NCI-H1105 (cell line): ENCODE data around the gene HSPA1A.
"Not testable (repeated sequence)": the region's sequence is repeated elsewhere in the genome, so short reads cannot be mapped to it uniquely, and the experiment has no call there.

Source experiments
- DNase-seq: peaks from one replicate; lab custom pipeline; 2025; lab: John Stamatoyannopoulos, UW

HSPA1A gene

DNA sequence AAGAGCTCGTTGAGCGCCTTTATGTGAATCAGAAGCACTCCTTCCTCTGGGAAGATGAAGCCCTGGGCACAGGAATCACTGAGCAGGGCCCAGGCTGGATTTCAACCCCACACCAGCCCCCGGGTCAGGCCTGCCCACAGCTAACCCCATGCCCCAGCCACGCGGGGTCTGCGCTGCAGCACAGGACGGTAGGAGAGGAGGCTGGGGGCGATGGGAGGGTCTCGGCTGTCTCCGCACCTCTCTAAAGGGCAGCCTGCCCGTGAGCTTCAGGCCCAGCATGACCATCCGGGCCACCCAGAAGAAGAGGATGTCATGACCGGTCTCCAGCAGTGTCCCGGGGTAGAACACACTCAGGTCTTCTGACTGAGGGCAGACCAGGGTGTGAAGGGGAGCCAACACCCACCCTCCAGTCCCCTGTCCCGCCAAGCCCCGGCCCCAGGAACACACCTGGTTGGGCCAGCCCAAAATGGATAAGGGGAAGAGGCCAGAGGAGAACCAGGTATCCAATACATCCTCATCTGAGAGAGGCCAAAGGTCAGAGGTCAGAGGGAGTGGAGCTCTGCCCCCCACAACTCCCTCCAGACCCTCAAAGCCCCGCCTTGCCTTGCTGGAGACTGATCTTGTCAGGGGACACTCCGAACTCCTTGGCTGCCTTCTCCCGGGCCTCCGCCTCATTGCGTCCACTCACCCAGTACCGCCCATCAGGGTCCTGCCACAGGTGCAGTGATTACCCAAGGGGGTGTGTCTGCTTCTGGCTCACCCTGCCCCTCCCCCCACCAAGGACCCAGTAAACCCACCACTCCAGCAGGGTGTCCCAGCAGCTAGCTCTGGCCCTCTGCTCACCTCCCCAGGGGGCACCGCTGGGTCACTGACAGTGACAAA lies 33.9 kb upstream of the HSPA1A start:
- DNase-seq: no peak

GRCh38 chr6:31782126-31782855 lies 33.1 kb upstream of the HSPA1A start:
- no peak for DNase-seq

- no peak for DNase-seq
Observed at GRCh38 chr6:31784098-31784925, 31.0 kb upstream of the HSPA1A start.

DNA sequence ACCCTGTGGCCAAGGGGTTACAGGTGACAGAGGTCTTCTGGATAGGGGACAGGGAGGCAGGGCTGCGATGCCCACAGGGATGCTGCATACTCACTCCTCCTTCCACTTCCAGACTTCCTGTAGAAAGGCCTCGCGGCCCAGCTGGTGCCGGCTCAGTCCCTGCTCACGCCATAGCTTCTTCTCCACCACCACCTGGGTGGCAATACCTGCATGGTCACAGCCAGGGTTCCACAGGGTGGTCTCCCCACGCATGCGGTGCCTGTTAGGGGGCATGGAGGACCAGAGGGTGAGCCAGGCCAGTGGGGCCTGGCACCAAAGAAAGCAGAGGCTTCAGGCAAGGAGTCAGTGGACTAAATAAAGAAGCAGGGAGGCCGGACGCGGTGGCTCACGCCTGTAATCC lies 29.9 kb upstream of the HSPA1A start:
- no peak for DNase-seq

DNA sequence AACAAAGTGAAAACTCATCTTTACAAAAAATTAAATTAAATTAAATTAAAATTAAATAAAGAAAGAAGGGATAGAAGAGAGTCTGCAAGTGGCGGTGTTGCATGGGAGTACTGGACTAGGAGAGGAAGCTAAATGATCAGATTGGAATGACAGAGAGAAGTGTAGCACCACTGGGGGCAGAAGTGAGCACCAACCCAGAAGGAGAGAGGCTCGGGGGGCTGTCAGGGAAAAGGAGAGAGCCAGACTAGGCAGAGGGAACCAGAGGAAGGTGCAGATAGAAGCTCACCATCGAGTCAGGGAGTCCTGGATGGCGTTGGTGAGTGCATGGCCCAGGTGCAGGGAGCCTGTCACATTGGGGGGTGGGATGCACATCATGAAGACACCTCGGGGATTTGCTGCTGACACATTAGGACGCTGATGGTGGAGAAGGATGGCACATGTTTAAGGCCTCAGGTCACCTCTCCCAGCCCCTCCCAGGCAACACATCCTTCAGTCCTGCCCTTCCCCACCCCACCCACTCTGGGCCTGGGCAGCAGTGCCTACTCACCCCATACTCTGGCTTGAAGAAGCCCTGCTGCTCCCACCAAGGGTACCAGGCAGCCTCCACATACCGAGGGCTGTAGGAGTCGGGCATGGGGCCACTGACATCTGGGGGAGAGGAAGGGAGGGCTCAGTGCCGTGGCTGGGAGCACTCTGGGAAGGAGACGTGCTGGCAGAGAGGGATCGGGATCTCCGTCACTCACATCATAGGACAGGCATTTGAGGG lies 23.8 kb upstream of the HSPA1A start:
- DNase-seq: no peak

- DNase-seq: no peak
Observed at GRCh38 chr6:31792090-31792374, 23.3 kb upstream of the HSPA1A start.

DNA sequence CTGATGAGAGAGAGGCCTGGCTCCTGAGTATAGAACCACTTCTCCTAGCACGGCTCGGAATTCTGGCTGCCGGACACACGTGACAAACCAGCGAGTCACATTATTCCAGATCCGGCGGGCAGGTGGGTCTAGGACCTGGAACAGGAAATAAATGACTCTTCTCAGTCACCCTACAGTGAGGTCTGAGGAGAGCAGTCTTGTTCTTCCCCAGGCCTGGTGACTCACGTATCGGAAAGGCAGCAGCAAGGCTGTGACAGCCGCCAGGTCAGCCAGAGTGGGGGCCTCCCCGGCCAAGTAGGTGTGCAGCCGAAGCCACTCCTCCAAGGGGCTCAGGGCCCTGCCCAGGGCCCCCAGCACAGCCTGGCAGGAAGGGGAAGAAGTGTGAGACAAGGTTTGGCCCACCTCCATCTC lies 22.6 kb upstream of the HSPA1A start:
- DNase-seq: no peak

DNA sequence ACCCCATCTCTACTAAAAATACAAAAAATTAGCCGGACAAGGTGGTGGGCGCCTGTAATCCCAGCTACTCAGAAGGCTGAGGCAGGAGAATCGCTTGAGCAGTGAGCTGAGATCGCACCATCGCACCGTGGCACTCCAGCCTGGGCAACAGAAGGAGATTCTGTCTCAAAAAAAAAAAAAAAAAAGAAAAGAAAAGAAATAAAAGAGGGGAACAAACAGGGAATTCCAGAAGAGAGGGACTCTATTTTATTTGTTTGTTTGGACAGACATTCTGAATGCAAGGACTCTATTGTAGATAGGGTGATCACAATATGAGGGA lies 21.5 kb upstream of the HSPA1A start:
- not testable (repeated sequence) for DNase-seq

- no peak for DNase-seq
Observed at GRCh38 chr6:31794294-31794865, 21.0 kb upstream of the HSPA1A start.

DNA sequence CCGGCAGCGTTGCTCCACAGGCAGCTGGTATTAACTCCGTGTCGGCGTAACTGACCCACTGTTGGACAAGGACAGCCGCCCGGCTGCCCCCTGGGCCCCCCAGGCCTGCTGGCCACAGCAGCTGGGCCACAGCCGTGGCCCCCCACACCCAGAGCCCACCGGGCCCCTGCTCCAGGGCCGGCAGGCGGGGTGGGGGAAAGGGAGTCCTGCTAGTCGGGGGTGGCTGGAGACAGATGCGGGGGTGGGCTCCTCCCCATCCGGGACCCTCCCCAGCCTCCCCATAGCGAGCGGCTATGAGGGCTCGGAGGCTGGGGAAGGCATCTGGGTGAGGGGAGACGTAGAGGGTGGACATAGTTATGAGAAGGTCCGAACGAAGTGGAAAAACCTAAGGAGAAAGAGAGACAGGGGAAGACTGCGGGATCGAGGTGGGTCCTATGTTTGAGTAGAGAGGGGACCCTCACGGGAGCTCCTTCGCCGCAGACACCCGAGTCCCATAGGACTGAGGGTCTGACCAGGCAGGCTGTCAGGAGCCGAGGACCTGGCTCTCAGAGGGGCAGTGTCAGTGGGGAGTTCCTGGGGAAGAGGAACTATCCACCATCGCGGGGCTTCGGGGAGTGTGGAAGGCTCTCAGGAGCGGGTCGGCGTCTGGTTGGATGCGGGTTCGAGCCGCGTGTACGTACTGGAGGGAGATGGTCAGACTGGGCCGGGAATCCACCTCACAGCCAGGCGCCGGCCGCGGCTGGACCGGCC lies 20.3 kb upstream of the HSPA1A start:
- no peak for DNase-seq

- DNase-seq: peak; percentile 81
Observed at GRCh38 chr6:31795616-31796298, 19.6 kb upstream of the HSPA1A start, which contains the start of gene VARS1. TSS of gene VARS1 (minus strand) at chr6:31795752. CDS start at chr6:31795217, 535 bp downstream.

DNA sequence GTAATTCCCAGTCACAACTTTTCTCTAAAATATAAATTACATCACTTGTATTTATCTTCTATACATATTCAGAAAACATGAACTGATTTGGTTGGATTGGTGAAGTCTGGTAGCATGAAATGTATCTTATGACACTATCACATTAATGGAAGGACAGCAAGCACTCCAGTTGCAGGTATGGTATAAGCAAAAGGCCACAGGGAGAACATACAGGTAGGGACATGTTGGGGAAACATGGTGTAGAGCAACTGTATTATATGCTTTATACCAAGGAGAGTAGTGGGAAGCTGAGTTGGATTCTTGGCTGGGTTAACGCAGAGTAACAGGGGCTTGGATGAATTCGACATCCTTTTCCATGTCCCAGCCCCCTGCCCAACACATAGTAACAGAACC lies 18.4 kb upstream of the HSPA1A start:
- DNase-seq: no peak

GRCh38 chr6:31797588-31797987 lies 17.8 kb upstream of the HSPA1A start:
- no peak for DNase-seq

DNA sequence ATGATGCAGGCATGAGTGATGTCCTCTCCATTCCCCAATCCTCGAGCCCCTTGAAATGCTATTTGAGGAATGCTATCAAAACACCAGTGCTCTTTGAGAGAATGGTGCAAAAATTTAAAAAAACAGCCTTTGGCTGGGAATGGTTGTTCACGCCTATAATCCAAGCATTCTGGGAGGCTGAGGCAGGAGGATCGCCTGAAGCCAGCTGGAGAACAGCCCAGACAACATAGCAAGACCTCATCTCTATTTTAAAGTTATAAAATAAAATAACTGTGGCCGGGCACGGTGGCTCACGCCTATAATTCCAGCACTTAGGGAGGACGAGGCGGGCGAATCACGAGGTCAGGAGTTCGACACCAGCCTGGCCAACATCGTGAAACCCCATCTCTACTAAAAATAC lies 15.6 kb upstream of the HSPA1A start:
- DNase-seq: no peak

- DNase-seq: not testable (repeated sequence)
Observed at GRCh38 chr6:31801031-31801927, 14.1 kb upstream of the HSPA1A start.

- DNase-seq: no peak
Observed at GRCh38 chr6:31805939-31806469, 9.3 kb upstream of the HSPA1A start.

DNA sequence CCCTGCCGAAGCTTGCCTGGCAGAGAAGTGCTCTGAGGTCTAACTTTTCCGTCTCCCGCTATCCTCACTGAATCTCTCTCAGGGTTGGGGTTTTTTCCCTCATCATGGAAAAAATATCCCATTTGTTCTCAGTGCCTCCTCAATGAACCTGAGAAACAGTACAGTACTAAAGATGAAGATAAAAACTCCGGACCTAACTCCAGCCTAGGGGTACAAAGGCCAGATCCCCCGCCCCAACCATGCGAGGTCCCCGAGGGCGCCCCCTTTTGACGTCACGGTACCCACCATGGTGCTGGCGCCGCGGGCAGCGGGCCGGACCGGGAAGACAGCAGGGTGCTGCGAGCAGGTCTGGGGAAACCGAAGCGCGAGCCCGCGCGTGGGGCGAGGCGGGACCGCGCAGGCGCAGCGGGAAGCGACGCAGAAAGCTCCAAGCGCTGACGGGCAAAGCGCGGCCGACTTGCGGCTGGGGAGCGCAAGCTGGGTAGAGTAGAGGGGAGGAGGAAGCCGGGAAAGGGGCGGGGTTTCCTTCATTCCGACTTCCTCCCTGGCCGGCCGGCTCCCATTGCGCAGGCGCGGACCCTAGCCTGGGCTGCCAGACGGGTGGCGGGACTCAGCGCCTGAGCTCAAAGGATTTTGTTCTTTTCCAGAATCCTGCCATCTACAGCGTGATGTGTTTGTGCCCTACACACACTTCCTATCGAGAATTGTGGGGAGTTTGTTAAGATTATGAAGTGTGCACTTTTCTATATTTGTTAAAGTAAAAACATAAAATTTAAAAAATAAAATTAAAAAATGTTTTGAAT lies 8.7 kb upstream of the HSPA1A start, which contains the start of gene LSM2:
TSS of gene LSM2 (minus strand) at position 497 of the 803 bp plus-strand sequence. CDS start at position 288, 209 bp downstream.
- DNase-seq: peak; percentile 96

DNA sequence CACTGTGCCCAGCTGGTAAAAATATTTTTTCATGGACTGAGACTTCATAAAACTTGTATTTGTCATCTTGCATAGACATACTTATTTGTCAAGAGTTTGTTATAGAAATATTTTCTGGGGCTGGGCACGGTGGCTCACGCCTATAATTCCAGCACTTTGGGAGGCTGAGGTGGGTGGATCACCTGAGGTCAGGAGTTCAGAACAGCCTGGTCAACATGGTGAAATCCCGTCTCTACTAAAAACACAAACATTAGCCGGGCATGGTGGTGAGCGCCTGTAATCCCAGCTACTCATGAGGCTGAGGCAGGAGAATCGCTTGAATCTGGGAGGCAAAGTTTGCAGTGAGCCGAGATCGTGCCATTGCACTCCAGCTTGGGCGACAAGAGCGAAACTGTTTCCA lies 6.7 kb upstream of the HSPA1A start:
- not testable (repeated sequence) for DNase-seq
